ENCODE data around the gene LMO1. TPM values are rescaled to one million over a fixed set of nuclear protein-coding genes. Genes with fewer than 3 reads are reported as not detected.

LMO1 gene
- total and polyA plus RNA-seq, 4 donors = not detected

DNA sequence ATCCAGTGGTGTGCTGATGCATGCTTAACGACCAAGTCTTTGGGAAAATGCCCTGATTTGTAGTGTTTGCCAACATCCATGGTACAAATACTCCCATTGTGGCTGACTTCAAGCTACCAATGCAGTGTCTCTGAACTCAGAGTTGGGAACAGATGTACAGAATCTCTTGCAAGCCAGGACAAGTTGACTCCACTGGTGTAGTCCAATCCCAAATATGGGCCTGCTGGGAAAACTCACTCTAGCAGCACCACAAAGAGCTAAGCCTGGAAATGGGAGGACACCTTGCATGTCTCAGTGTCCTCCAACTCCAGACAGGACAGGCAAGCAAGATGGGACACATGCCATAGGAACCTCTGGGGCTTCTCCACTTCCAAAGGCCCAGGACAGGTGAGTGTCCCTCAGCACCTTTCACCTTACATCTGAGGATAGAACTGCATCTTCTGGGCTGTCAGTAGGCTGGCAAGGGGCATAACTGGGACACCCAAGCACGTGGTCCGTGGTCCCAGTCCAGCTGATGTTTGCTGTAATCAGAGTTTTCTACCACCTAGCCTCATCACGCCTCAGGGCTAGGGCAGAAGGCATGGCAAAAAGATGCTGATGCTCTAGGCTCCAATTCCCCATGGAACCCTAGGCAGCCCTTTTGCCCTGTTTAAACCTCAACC is 6.5 kb downstream of the LMO1 start:
- Histone ChIP-seq H3K27ac (ENCODE audit: low read depth in 1 of 2, low read length in 2 of 2) (no peak overlapping the region), H3K4me1 (ENCODE audit: control insufficient read depth in 4 of 4, insufficient read depth in 4 of 4, low read length in 3 of 4) (peaks cover 0 to 2% (median 0%) of the 10 kb centered on the region in 4 donors), H3K36me3 (ENCODE audit: control insufficient read depth in 4 of 4, insufficient read depth in 3 of 4, low read depth in 1 of 4, low read length in 3 of 4) (no peaks in the 10 kb centered on the region), H3K27me3 (ENCODE audit: control insufficient read depth in 4 of 4, insufficient read depth in 4 of 4, low read length in 3 of 4) (peaks cover 0 to 7% (median 2%) of the 10 kb centered on the region in 4 donors), H3K9ac (ENCODE audit: low read depth in 1 of 2, low read length in 2 of 2) (no peak overlapping the region), H3K9me3 (ENCODE audit: control insufficient read depth in 4 of 4, low read length in 3 of 4) (no peaks in the 10 kb centered on the region), H3K4me3 (ENCODE audit: low read depth in 1 of 3, low read length in 3 of 3) (no peak overlapping the region)
- DNase-seq (ENCODE audit: low spot score) = no peak
- TF ChIP-seq HNF4G (IDR thresholded peaks at IDR 0.05) = no peak
- no peak for TF ChIP-seq YY1 (IDR thresholded peaks at IDR 0.05)
- no peak for TF ChIP-seq FOXA2 (IDR thresholded peaks at IDR 0.05)
- no peak for TF ChIP-seq TAF1 (conservative IDR thresholded peaks at IDR 0.05)
- TF ChIP-seq, protein P1, sequence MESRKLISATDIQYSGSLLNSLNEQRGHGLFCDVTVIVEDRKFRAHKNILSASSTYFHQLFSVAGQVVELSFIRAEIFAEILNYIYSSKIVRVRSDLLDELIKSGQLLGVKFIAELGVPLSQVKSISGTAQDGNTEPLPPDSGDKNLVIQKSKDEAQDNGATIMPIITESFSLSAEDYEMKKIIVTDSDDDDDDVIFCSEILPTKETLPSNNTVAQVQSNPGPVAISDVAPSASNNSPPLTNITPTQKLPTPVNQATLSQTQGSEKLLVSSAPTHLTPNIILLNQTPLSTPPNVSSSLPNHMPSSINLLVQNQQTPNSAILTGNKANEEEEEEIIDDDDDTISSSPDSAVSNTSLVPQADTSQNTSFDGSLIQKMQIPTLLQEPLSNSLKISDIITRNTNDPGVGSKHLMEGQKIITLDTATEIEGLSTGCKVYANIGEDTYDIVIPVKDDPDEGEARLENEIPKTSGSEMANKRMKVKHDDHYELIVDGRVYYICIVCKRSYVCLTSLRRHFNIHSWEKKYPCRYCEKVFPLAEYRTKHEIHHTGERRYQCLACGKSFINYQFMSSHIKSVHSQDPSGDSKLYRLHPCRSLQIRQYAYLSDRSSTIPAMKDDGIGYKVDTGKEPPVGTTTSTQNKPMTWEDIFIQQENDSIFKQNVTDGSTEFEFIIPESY (IDR thresholded peaks at IDR 0.05) = no peak
- no peak for TF ChIP-seq EGR1 (IDR thresholded peaks at IDR 0.05; ENCODE audit: low read depth in 2 of 2)
- WGBS = 86% methylated on average over 4 of the region's 4 CpGs

DNA sequence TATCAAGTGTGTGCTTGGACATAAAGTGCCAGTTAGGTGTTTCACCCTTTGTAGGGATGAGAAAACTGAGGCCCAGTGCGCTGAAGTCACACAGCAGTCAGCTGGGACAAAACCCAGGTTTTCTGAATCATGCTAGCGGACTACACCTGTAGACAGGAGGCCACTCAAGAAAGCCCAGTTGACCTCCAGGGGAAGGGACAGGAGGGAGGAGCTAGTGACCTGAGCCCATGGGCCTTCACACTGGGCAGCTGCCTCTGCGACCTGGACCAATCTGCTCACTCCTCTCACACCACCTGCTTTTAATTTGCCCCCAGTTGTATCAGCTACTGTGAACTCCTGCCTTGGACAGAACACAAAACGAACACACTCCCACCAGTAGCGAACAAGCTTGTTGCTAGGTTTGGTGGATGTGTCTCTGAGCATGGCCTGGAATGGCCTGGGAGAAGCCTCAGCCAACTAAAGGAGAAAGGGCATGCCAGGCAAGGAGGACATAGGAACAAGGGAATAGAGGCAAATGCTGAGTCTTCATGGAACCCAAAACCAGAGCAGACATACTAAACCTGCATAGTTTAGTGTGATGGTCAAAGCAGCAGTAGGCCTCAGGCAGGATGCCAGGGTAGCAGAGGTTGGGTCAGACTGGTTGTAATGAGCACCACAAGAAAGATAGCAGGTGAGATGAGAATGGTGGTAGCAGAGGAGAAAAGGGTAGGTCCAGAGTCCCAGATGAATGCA is 7.2 kb downstream of the LMO1 start:
- no peak overlapping the region for H3K4me3 ChIP-seq (ENCODE audit: low read depth in 1 of 3, low read length in 3 of 3)
- H3K4me1 ChIP-seq (ENCODE audit: control insufficient read depth in 4 of 4, insufficient read depth in 4 of 4, low read length in 3 of 4) = no peaks in the 10 kb centered on the region
- 70% methylated on average over 5 of the region's 5 CpGs for WGBS
- DNase-seq (ENCODE audit: low spot score) = no peak
- TF ChIP-seq NR2F2 (IDR thresholded peaks at IDR 0.05) (no peak), RXRA (IDR thresholded peaks at IDR 0.05) (no peak)
- TF ChIP-seq, protein P2, sequence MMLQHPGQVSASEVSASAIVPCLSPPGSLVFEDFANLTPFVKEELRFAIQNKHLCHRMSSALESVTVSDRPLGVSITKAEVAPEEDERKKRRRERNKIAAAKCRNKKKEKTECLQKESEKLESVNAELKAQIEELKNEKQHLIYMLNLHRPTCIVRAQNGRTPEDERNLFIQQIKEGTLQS (IDR thresholded peaks at IDR 0.05) = no peak
- H3K36me3 ChIP-seq (ENCODE audit: control insufficient read depth in 4 of 4, insufficient read depth in 3 of 4, low read depth in 1 of 4, low read length in 3 of 4) = no peaks in the 10 kb centered on the region
- H3K27ac ChIP-seq (ENCODE audit: low read depth in 1 of 2, low read length in 2 of 2) = no peak overlapping the region
- H3K9me3 ChIP-seq (ENCODE audit: control insufficient read depth in 4 of 4, low read length in 3 of 4) = no peaks in the 10 kb centered on the region
- no peak overlapping the region for H3K9ac ChIP-seq (ENCODE audit: low read depth in 1 of 2, low read length in 2 of 2)
- H3K27me3 ChIP-seq (ENCODE audit: control insufficient read depth in 4 of 4, insufficient read depth in 4 of 4, low read length in 3 of 4) = peaks cover 0 to 2% (median under 1%) of the 10 kb centered on the region in 4 donors

DNA sequence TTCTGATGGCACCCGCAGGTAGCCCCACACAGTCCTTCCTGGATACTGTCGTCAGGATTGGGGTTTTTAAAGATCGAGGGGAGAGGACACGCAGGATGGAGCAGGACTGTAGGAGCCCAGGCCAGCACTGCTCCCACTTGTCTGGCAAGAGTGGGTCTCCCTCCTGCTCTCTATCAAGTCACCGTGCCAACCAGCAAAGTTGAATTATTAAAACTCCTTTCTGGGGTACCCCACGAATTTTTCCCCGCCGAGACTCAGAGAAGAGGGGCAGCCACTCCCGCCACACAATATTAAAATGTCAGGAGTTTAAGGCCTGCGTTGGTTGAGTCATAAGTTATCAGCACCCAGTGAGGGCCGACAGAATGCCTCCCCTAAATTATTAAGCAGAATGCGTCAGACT is 10.1 kb downstream of the LMO1 start:
- Histone ChIP-seq H3K4me1 (ENCODE audit: control insufficient read depth in 4 of 4, insufficient read depth in 4 of 4, low read length in 3 of 4) (no peaks in the 10 kb centered on the region), H3K9ac (ENCODE audit: low read depth in 1 of 2, low read length in 2 of 2) (no peak overlapping the region), H3K27me3 (ENCODE audit: control insufficient read depth in 4 of 4, insufficient read depth in 4 of 4, low read length in 3 of 4) (no peaks in the 10 kb centered on the region), H3K36me3 (ENCODE audit: control insufficient read depth in 4 of 4, insufficient read depth in 3 of 4, low read depth in 1 of 4, low read length in 3 of 4) (no peaks in the 10 kb centered on the region), H3K27ac (ENCODE audit: low read depth in 1 of 2, low read length in 2 of 2) (no peak overlapping the region), H3K9me3 (ENCODE audit: control insufficient read depth in 4 of 4, low read length in 3 of 4) (no peaks in the 10 kb centered on the region), H3K4me3 (ENCODE audit: low read depth in 1 of 3, low read length in 3 of 3) (no peak overlapping the region)
- DNase-seq (ENCODE audit: low spot score) = no peak
- 82% methylated on average over 12 of the region's 12 CpGs for WGBS
- TF ChIP-seq, protein P1 (IDR thresholded peaks at IDR 0.05) = no peak
- no peak for TF ChIP-seq HNF4A (conservative IDR thresholded peaks at IDR 0.05)
- TF ChIP-seq GABPA (IDR thresholded peaks at IDR 0.05 in 1 of 2, conservative IDR thresholded peaks at IDR 0.05 in 1 of 2) = no peak
- no peak for TF ChIP-seq FOXA1 (IDR thresholded peaks at IDR 0.05)
- TF ChIP-seq, protein P3, sequence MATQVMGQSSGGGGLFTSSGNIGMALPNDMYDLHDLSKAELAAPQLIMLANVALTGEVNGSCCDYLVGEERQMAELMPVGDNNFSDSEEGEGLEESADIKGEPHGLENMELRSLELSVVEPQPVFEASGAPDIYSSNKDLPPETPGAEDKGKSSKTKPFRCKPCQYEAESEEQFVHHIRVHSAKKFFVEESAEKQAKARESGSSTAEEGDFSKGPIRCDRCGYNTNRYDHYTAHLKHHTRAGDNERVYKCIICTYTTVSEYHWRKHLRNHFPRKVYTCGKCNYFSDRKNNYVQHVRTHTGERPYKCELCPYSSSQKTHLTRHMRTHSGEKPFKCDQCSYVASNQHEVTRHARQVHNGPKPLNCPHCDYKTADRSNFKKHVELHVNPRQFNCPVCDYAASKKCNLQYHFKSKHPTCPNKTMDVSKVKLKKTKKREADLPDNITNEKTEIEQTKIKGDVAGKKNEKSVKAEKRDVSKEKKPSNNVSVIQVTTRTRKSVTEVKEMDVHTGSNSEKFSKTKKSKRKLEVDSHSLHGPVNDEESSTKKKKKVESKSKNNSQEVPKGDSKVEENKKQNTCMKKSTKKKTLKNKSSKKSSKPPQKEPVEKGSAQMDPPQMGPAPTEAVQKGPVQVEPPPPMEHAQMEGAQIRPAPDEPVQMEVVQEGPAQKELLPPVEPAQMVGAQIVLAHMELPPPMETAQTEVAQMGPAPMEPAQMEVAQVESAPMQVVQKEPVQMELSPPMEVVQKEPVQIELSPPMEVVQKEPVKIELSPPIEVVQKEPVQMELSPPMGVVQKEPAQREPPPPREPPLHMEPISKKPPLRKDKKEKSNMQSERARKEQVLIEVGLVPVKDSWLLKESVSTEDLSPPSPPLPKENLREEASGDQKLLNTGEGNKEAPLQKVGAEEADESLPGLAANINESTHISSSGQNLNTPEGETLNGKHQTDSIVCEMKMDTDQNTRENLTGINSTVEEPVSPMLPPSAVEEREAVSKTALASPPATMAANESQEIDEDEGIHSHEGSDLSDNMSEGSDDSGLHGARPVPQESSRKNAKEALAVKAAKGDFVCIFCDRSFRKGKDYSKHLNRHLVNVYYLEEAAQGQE (IDR thresholded peaks at IDR 0.05) = no peak
- no peak for TF ChIP-seq HNF4G (IDR thresholded peaks at IDR 0.05)
- no peak for TF ChIP-seq SP1 (IDR thresholded peaks at IDR 0.05)
- TF ChIP-seq NR2F2 (IDR thresholded peaks at IDR 0.05) = no peak
- TF ChIP-seq, protein P4, sequence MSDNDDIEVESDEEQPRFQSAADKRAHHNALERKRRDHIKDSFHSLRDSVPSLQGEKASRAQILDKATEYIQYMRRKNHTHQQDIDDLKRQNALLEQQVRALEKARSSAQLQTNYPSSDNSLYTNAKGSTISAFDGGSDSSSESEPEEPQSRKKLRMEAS (IDR thresholded peaks at IDR 0.05) = no peak
- TF ChIP-seq FOXA2 (IDR thresholded peaks at IDR 0.05) = no peak
- TF ChIP-seq EGR1 (IDR thresholded peaks at IDR 0.05; ENCODE audit: low read depth in 2 of 2) = no peak
- TF ChIP-seq, protein P5, sequence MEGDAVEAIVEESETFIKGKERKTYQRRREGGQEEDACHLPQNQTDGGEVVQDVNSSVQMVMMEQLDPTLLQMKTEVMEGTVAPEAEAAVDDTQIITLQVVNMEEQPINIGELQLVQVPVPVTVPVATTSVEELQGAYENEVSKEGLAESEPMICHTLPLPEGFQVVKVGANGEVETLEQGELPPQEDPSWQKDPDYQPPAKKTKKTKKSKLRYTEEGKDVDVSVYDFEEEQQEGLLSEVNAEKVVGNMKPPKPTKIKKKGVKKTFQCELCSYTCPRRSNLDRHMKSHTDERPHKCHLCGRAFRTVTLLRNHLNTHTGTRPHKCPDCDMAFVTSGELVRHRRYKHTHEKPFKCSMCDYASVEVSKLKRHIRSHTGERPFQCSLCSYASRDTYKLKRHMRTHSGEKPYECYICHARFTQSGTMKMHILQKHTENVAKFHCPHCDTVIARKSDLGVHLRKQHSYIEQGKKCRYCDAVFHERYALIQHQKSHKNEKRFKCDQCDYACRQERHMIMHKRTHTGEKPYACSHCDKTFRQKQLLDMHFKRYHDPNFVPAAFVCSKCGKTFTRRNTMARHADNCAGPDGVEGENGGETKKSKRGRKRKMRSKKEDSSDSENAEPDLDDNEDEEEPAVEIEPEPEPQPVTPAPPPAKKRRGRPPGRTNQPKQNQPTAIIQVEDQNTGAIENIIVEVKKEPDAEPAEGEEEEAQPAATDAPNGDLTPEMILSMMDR (IDR thresholded peaks at IDR 0.05; ENCODE audit: low read depth, low read length, missing input control) = no peak
- TF ChIP-seq YY1 (IDR thresholded peaks at IDR 0.05) = no peak
- no peak for TF ChIP-seq RXRA (IDR thresholded peaks at IDR 0.05)
- no peak for TF ChIP-seq TAF1 (conservative IDR thresholded peaks at IDR 0.05)
